Measurements from ENCODE around the gene ACIN1. TPM values are rescaled to one million over a fixed set of nuclear protein-coding genes. Genes with fewer than 3 reads are reported as not detected.
A peak's percentile ranks its signal among the peaks of the same experiment; 100 is the strongest.

The ACIN1 gene
- total and polyA plus RNA-seq, 2 of the 8 experiments (the other 6 are each of a cell fraction or from before 2014, with no cell fraction given), result 132 to 233 TPM

DNA sequence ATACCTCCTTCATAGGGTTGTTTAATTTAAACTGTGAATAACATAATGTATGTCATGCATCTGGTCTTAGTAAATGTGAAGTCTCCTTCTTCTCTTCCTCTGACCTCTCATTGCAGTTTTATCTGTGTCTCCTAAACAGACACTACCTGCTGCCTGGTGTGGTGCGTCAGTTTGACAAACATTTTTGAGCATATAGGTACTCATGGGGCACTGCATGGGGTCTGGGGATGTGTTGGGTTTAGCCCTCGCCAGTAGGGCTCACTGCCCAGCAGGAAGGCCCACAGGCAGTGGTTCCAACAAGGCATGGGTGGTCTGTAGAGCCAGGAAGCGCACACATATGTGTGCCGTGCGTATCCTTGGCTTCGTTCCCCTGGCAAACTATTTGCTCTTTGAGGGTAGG, 27.1 kb upstream of the ACIN1 start:
- Histone ChIP-seq H3K79me1 (ENCODE audit: low read depth, low read length) (no peaks in the 10 kb centered on the region), H3K14ac (ENCODE audit: insufficient read length) (no peak overlapping the region), H2BK5ac (ENCODE audit: low read depth, low read length) (no peak overlapping the region), H3K4me2 (ENCODE audit: insufficient read depth in 1 of 2, low read depth in 2 of 2, low read length in 2 of 2) (no peak overlapping the region), H4K5ac (ENCODE audit: insufficient read length, low read depth, low read length) (no peak overlapping the region), H3K4me3 (ENCODE audit: extremely low read depth in 1 of 4, insufficient read depth in 2 of 4, low read depth in 3 of 4, low read length in 4 of 4) (no peak overlapping the region), H3K9ac (replicated peaks in 1 of 4; ENCODE audit: extremely low read depth in 1 of 4, low read depth in 3 of 4, low read length in 3 of 4) (no peak overlapping the region), H2BK12ac (ENCODE audit: low read depth, low read length) (0 out of 2 replicates have a peak overlapping the region, but pooled peaks have one; percentile 60), H3K4me1 (replicated peaks in 1 of 4; ENCODE audit: control insufficient read depth in 3 of 4, insufficient read depth in 4 of 4, low read length in 3 of 4) (peaks cover 0 to 11% (median 5%) of the 10 kb centered on the region in 4 experiments; a peak in 5 of 7 replicates), H3K18ac (ENCODE audit: extremely low read depth, low read length) (no peak overlapping the region), H3K23me2 (ENCODE audit: low read depth, low read length) (no peaks in the 10 kb centered on the region), H4K20me1 (replicated peaks in 1 of 2; ENCODE audit: control insufficient read depth in 1 of 2, insufficient read depth in 2 of 2, low read length in 2 of 2) (no peaks in the 10 kb centered on the region), H3K79me2 (ENCODE audit: control insufficient read depth in 1 of 2, insufficient read depth in 2 of 2, low read length in 2 of 2) (no peaks in the 10 kb centered on the region), H3K23ac (ENCODE audit: insufficient read length) (no peak overlapping the region), H4K91ac (replicated peaks; ENCODE audit: insufficient read length, low read length) (peak overlapping the region; percentile 79), H3K36me3 (ENCODE audit: control insufficient read depth in 2 of 4, insufficient read depth in 4 of 4, low read length in 3 of 4) (peaks cover 2 to 6% (median 2%) of the 10 kb centered on the region in 4 experiments; a peak in 4 of 8 replicates), H2BK15ac (ENCODE audit: low read length) (0 out of 2 replicates have a peak overlapping the region, but pooled peaks have one; percentile 9), H2BK20ac (ENCODE audit: low read length) (0 out of 2 replicates have a peak overlapping the region, but pooled peaks have one; percentile 16), H2AFZ (ENCODE audit: low read length) (no peak overlapping the region), H3K56ac (replicated peaks; ENCODE audit: insufficient read length, low read depth, low read length) (no peak overlapping the region), H3K4ac (replicated peaks; ENCODE audit: insufficient read length, low read depth, low read length) (no peak overlapping the region), H4K8ac (ENCODE audit: extremely low read depth, insufficient read depth, low read length) (no peak overlapping the region), H2BK120ac (replicated peaks; ENCODE audit: low read depth, low read length) (peak overlapping the region; percentile 3), H3K27ac (ENCODE audit: low read depth, low read length) (no peak overlapping the region), H3K27me3 (replicated peaks in 1 of 4; ENCODE audit: control insufficient read depth in 3 of 4, extremely low read depth in 1 of 4, insufficient read depth in 3 of 4, low read length in 3 of 4) (no peaks in the 10 kb centered on the region), H3K9me3 (ENCODE audit: insufficient read depth in 2 of 2, low read depth in 1 of 2, low read length in 1 of 2) (no peaks in the 10 kb centered on the region; a peak in 1 of 4 replicates), H2AK5ac (ENCODE audit: low read depth, low read length) (peak overlapping the region; percentile 79; the same call in 1 of the 2 replicates)
- DNase-seq (ENCODE audit: low read depth in 1 of 2, low spot score in 2 of 2), result no peak
- CTCF ChIA-PET (ENCODE audit: partially characterized antibody), result interaction anchor here (0.6 to 11.8 kb wide), 31 partner anchors 8 to 258 kb away, joined by 3 to 290 read pairs (median 10); partner anchors contain the start of genes ACIN1, BCL2L2, C14orf119 and SLC7A8
- POLR2A ChIA-PET (ENCODE audit: partially characterized antibody), result interaction anchor here (0.8 to 2.1 kb wide), 4 partner anchors 20 to 65 kb away, joined by 3 to 13 read pairs (median 6); partner anchors contain the start of genes ACIN1, C14orf119 and SLC7A8
- 87% methylated on average over 6 of the region's 6 CpGs; no CpG with 5 or more reads in 1 of the 2 experiments for WGBS, 2 experiments (ENCODE audit: extremely low coverage in 1 of 2, insufficient coverage in 1 of 2, insufficient read length in 1 of 2, insufficient replicate concordance in 2 of 2, low coverage in 1 of 2, low lambda C conversion rate in 2 of 2, missing lambda C conversion rate in 1 of 2)
- no peak for FAIRE-seq
- TF ChIP-seq SRF (IDR thresholded peaks at IDR 0.05; ENCODE audit: low read depth, low read length), result no peak
- TF ChIP-seq ASH2L (IDR thresholded peaks at IDR 0.05; ENCODE audit: low read length), result no peak
- TF ChIP-seq GTF2F1 (IDR thresholded peaks at IDR 0.05; ENCODE audit: borderline replicate concordance, low read depth, low read length), result no peak
- TF ChIP-seq, protein P1, sequence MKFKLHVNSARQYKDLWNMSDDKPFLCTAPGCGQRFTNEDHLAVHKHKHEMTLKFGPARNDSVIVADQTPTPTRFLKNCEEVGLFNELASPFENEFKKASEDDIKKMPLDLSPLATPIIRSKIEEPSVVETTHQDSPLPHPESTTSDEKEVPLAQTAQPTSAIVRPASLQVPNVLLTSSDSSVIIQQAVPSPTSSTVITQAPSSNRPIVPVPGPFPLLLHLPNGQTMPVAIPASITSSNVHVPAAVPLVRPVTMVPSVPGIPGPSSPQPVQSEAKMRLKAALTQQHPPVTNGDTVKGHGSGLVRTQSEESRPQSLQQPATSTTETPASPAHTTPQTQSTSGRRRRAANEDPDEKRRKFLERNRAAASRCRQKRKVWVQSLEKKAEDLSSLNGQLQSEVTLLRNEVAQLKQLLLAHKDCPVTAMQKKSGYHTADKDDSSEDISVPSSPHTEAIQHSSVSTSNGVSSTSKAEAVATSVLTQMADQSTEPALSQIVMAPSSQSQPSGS (IDR thresholded peaks at IDR 0.05; ENCODE audit: low read length), result no peak
- TF ChIP-seq TCF12 (IDR thresholded peaks at IDR 0.05; ENCODE audit: low read depth, low read length), result no peak
- no peak for TF ChIP-seq TEAD4 (IDR thresholded peaks at IDR 0.05; ENCODE audit: low read depth, low read length)
- TF ChIP-seq, protein P2, sequence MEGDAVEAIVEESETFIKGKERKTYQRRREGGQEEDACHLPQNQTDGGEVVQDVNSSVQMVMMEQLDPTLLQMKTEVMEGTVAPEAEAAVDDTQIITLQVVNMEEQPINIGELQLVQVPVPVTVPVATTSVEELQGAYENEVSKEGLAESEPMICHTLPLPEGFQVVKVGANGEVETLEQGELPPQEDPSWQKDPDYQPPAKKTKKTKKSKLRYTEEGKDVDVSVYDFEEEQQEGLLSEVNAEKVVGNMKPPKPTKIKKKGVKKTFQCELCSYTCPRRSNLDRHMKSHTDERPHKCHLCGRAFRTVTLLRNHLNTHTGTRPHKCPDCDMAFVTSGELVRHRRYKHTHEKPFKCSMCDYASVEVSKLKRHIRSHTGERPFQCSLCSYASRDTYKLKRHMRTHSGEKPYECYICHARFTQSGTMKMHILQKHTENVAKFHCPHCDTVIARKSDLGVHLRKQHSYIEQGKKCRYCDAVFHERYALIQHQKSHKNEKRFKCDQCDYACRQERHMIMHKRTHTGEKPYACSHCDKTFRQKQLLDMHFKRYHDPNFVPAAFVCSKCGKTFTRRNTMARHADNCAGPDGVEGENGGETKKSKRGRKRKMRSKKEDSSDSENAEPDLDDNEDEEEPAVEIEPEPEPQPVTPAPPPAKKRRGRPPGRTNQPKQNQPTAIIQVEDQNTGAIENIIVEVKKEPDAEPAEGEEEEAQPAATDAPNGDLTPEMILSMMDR (IDR thresholded peaks at IDR 0.05; ENCODE audit: control extremely low read depth in 1 of 3, insufficient read depth in 1 of 3, low read depth in 1 of 3, low read length in 3 of 3), result no peak
- TF ChIP-seq SP2 (IDR thresholded peaks at IDR 0.05; ENCODE audit: low read length), result no peak
- no peak for TF ChIP-seq EZH2 (IDR thresholded peaks at IDR 0.05; ENCODE audit: low read depth, low read length, severe bottlenecking)
